Glomerular endothelial cell (primary cell): ENCODE data around the gene TINAGL1. TPM values are rescaled to one million over a fixed set of nuclear protein-coding genes. Genes with fewer than 3 reads are reported as not detected.

Source experiments
- DNase-seq: peaks from one replicate; pipeline ENCODE4 v3.0.0-alpha.2; 2011; ENCODE audit warnings: low read depth, low spot score; ENCODE audit errors: extremely low read depth
- total RNA-seq: library from RNA; depleted of rRNA; stranded (reverse); fragments of >200 nt; gene quantifications from 2 replicates; pipeline ENCODE4 v1.2.3, GENCODE V29; 2015

Gene TINAGL1
- total RNA-seq, 1 donor from 2014 or later, result 286 TPM

GRCh38 chr1:31625561-31626222 is 49.4 kb downstream of the TINAGL1 start:
- no peak for DNase-seq

DNA sequence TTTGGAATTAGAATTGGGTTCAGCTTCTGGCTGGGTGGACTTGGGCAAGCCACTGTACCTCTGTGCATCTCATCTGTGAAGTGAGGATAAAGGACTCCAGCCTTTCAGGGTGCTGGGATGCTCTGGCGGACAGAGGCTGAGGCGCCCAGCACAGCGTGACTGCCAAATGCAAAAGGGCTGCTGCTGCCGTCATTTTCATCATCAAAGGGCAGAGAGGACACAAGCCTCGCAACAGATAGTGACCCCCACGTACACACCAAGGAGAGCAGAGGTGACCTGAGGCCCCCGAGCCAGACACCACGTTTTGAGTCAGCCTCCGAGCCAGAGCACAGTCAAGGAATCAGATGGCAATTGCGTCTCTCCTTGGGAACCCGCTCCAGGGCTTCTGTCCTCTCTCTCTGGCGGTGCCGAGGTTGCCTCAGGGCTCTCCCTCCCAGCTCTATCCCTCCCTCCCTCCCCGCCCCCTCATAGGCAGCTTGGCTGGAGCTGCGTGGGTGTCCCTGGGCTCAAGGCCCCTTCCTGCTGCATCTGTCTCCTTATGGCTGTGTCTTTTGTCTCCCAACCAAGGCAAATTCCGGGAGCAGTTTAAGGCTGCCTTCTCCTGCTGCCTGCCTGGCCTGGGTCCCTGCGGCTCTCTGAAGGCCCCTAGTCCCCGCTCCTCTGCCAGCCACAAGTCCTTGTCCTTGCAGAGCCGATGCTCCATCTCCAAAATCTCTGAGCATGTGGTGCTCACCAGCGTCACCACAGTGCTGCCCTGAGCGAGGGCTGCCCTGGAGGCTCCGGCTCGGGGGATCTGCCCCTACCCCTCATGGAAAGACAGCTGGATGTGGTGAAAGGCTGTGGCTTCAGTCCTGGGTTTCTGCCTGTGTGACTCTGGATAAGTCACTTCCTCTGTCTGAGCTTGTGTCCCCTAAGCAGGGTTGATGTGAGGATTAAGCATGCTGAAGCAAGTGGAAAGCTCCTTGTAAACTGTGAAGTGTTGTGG is 50.2 kb downstream of the TINAGL1 start:
- DNase-seq, result no peak

DNA sequence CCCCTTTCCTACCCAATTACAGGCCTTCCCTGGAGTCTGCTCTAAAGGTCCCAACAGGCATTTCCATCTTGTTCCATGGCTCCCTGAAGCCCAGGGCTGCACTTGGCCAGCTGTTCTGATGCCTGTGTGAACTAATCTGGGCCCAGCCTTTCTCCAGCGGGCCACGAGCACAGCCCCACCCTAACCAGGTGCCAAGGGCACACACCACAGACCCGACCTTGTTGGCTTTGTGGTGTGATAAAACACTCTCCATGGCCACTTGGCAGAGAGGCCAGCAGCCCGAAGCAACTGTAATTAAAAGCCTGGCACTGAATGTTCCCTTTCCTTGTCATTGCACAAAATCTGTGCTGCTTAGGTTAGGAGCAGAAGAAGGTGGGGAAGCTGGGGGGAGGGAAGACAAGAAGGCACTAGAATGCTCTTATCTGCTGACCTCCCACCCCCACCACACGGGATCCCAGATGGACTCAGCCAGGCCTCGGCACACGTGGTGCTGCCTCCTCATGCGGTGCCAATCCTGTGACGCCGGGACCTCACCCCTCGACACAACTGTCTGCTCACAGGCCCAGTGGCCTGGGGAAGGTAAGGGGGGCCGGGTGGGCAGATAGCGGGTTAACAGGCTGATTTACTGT is 51.1 kb downstream of the TINAGL1 start:
- DNase-seq, result no peak

DNA sequence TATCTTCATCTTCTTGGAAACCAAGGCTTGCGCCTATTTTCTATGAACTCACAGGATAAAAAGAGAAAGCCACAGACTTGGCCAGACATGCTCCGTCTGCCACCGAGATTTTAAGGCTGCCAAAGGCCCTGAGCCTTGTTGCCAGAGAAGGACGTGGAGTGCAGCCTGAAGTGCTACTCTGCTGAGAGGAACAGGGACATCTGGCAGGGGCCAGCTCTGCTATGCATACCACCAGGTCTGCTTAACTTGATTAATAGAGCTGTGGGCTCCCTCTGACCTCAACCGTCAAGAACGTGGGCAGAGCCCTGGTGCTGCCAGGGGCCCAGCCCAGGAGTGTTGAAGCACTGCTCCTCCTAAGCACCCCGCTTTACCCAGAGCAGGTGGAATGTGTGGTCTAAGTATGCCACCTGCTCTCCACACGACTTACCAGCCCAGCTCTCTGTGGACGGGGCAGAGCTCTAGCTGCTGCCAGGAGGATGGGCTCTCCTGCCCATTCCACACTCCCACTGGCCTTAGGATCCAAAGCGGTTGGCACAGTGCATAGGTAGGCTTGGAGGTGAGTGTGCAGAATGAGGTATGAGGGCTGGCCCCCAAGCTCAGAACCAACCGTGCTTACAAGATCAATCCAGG is 51.7 kb downstream of the TINAGL1 start:
- no peak for DNase-seq

DNA sequence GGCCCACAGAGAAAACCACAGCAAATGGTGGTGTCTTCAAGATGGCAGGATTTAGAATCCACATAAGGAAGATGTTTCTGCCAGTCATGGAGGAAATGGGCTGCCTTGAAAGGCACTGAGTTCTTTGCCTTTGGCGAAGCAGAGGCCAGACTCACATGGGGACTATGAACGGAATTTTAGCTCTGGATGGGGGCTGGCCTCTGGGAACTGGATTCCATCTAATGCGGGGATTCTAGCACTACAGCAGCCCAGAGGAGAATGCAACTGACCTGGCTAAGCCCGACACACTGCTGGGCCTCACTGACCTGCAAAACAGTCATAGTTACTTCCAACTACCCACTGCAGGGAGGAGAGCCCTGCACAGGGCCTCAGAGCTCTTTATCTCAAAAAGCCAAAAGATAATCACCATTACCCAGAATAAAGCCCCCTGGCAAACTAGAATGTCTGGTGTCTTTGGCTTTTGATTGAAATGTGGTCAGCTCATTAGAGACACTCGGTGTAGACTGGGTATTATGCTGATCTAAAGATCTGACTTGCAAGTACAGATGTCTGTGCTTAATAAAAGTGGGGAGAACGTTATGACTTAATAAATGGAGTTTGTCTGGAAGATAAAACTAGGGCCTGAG is 52.7 kb downstream of the TINAGL1 start:
- no peak for DNase-seq

GRCh38 chr1:31632649-31633048 is 56.3 kb downstream of the TINAGL1 start:
- no peak for DNase-seq

- no peak for DNase-seq
Observed at GRCh38 chr1:31633117-31633516, 56.8 kb downstream of the TINAGL1 start.

Other genes starting within 250 kb of the TINAGL1 start
- gene FABP3, start 203.4 kb upstream of the TINAGL1 start, total RNA-seq, result 9.3 TPM in 1 of 2 replicates, not detected in the other
- gene SERINC2, start 163.3 kb upstream of the TINAGL1 start, total RNA-seq, result 38.4 and 43.5 TPM in 2 replicates
- gene HCRTR1, start 41.2 kb downstream of the TINAGL1 start, total RNA-seq, result 0.58 and 1.3 TPM in 2 replicates
- gene PEF1, start 68.4 kb downstream of the TINAGL1 start, total RNA-seq, result 83.4 and 97.8 TPM in 2 replicates
- 2.5 and 5.3 TPM in 2 replicates for gene COL16A1, start 127.5 kb downstream of the TINAGL1 start, total RNA-seq
- 1.6 and 2.6 TPM in 2 replicates for gene ADGRB2, start 187.8 kb downstream of the TINAGL1 start, total RNA-seq
- gene SPOCD1, start 239.5 kb downstream of the TINAGL1 start, total RNA-seq, result 48.2 and 70.0 TPM in 2 replicates